ENCODE measurements around the gene FBXO7.

The FBXO7 gene

GRCh38 chr22:32517488-32517887 is 42.9 kb downstream of the FBXO7 start:
- H3K4me3 ChIP-seq (ENCODE audit: low read depth, low read length), result no peak overlapping the region
- no peak for TF ChIP-seq CTCF (IDR thresholded peaks at IDR 0.05; ENCODE audit: borderline replicate concordance, insufficient read depth, low read depth, low read length)

GRCh38 chr22:32517921-32518320 is 43.3 kb downstream of the FBXO7 start:
- H3K4me3 ChIP-seq (ENCODE audit: low read depth, low read length), result no peak overlapping the region
- no peak for TF ChIP-seq CTCF (IDR thresholded peaks at IDR 0.05; ENCODE audit: borderline replicate concordance, insufficient read depth, low read depth, low read length)

GRCh38 chr22:32518381-32518780 is 43.8 kb downstream of the FBXO7 start:
- H3K4me3 ChIP-seq (ENCODE audit: low read depth, low read length), result no peak overlapping the region
- no peak for TF ChIP-seq CTCF (IDR thresholded peaks at IDR 0.05; ENCODE audit: borderline replicate concordance, insufficient read depth, low read depth, low read length)

GRCh38 chr22:32518848-32519247 is 44.2 kb downstream of the FBXO7 start:
- TF ChIP-seq CTCF (IDR thresholded peaks at IDR 0.05; ENCODE audit: borderline replicate concordance, insufficient read depth, low read depth, low read length), result peak; percentile 41; the same call in 1 of the 2 replicates
- no peak overlapping the region for H3K4me3 ChIP-seq (ENCODE audit: low read depth, low read length)

DNA sequence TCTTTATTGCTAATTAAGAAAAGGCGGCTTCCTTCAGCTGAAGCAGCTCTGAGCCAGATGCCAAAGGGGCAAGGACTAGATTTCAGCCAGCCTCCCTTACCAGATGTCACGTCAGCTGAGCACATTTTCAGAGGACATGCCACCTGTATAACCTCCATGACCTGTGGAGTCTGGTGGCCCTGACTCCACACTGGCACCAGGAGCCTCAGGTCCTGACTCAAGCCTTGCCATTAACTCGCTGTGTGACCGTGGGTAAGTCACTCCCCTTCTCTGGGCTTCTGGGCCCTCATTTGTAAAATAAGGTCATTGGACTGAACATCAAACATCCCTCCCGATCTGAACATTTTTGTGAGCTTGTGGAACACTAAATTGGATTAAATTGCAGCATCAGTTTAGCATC is 46.0 kb downstream of the FBXO7 start:
- no peak overlapping the region for H3K4me3 ChIP-seq (ENCODE audit: low read depth, low read length)
- TF ChIP-seq CTCF (IDR thresholded peaks at IDR 0.05; ENCODE audit: borderline replicate concordance, insufficient read depth, low read depth, low read length), result no peak

DNA sequence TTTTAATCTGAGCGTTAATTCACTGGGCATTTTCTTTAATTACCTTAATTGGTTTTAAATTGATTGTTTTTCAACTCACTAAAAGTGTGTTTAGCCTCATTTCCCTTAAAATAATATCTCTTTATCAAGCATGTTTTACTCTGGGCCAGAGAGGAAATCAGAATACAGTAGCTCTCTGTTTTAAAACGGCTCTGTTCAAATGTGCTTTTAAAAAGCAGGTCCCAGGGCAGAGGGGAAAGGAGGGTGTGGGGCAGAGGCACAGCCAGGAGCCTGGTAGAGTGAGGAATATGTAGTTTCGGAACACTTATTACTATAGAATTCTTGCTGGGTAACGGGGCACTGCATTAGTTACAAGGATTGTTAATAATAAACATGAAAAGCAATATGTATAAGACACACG is 47.6 kb downstream of the FBXO7 start:
- no peak overlapping the region for H3K4me3 ChIP-seq (ENCODE audit: low read depth, low read length)
- no peak for TF ChIP-seq CTCF (IDR thresholded peaks at IDR 0.05; ENCODE audit: borderline replicate concordance, insufficient read depth, low read depth, low read length)

DNA sequence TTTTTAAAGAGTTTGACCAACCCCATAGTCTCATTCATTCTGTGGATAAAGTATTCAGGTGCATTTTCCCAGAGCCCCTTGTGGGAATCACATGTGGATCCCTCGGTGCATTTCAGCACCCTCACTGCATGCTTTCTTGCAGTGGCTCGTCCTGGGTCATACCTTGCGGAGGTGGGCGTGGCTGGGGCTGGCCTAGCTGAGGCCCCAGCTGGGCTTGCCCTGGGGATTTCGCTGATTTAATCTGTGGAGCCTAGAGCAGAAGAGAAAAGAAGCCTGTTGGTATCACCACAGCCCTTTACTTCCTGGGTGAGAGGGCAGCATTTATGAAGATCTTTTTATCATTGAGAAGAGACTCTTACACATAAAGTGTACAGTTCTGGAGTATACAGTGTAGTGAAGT is 53.1 kb downstream of the FBXO7 start:
- TF ChIP-seq CTCF (IDR thresholded peaks at IDR 0.05; ENCODE audit: borderline replicate concordance, insufficient read depth, low read depth, low read length), result no peak
- H3K4me3 ChIP-seq (ENCODE audit: low read depth, low read length), result no peak overlapping the region
